ENCODE measurements around the gene ANKRD28.

The ANKRD28 gene

DNA sequence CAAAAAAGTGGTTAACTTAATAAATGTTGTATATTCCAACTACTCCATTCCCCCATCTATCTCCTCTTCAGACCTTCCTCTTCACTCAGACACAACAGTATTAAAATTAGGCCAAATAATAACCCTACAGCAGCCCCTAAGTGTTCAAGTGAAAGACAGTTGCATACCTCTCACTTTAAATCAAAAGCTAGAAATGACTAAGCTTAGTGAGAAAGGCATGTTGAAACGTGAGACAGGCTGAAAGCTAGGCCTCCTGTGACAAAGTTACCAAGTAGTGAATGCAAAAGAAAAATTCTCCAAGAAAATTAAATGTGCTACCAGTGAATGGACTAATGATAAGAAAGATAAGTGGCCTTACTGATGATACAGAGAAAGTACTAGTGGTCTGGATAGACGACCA, 71.7 kb downstream of the ANKRD28 start:
- Histone ChIP-seq H3K36me3 (ENCODE audit: control insufficient read depth in 2 of 2, insufficient read depth in 2 of 2, low read length in 2 of 2) (peaks cover 0 to 12% of the 10 kb centered on the region in 2 donors), H3K4me3 (ENCODE audit: low read length in 2 of 2) (no peak overlapping the region), H3K4me1 (ENCODE audit: control insufficient read depth, insufficient read depth, low read length) (no peaks in the 10 kb centered on the region), H3K27me3 (ENCODE audit: control insufficient read depth in 1 of 2, insufficient read depth in 2 of 2, low read length in 2 of 2) (no peaks in the 10 kb centered on the region), H3K9ac (ENCODE audit: low read length in 2 of 2) (no peak overlapping the region), H3K27ac (ENCODE audit: low read length) (no peak overlapping the region), H3K9me3 (ENCODE audit: control insufficient read depth in 2 of 2, low read length in 2 of 2) (no peaks in the 10 kb centered on the region)

- no peak overlapping the region for H3K27ac ChIP-seq (ENCODE audit: low read length)
- no peaks in the 10 kb centered on the region for H3K27me3 ChIP-seq (ENCODE audit: control insufficient read depth in 1 of 2, insufficient read depth in 2 of 2, low read length in 2 of 2)
- peaks cover 0 to 20% of the 10 kb centered on the region in 2 donors for H3K36me3 ChIP-seq (ENCODE audit: control insufficient read depth in 2 of 2, insufficient read depth in 2 of 2, low read length in 2 of 2)
- H3K4me3 ChIP-seq (ENCODE audit: low read length in 2 of 2): no peak overlapping the region
- H3K4me1 ChIP-seq (ENCODE audit: control insufficient read depth, insufficient read depth, low read length): no peaks in the 10 kb centered on the region
- H3K9me3 ChIP-seq (ENCODE audit: control insufficient read depth in 2 of 2, low read length in 2 of 2): no peaks in the 10 kb centered on the region
- H3K9ac ChIP-seq (ENCODE audit: low read length in 2 of 2): no peak overlapping the region
These were observed 73.3 kb downstream of the ANKRD28 start for GRCh38 chr3:15724446-15724845.

- Histone ChIP-seq H3K9me3 (ENCODE audit: control insufficient read depth in 2 of 2, low read length in 2 of 2) (no peaks in the 10 kb centered on the region), H3K4me1 (ENCODE audit: control insufficient read depth, insufficient read depth, low read length) (no peaks in the 10 kb centered on the region), H3K9ac (ENCODE audit: low read length in 2 of 2) (no peak overlapping the region), H3K36me3 (ENCODE audit: control insufficient read depth in 2 of 2, insufficient read depth in 2 of 2, low read length in 2 of 2) (peaks cover 0 to 20% of the 10 kb centered on the region in 2 donors), H3K27ac (ENCODE audit: low read length) (no peak overlapping the region), H3K27me3 (ENCODE audit: control insufficient read depth in 1 of 2, insufficient read depth in 2 of 2, low read length in 2 of 2) (no peaks in the 10 kb centered on the region), H3K4me3 (ENCODE audit: low read length in 2 of 2) (no peak overlapping the region)
These were observed 74.2 kb downstream of the ANKRD28 start for GRCh38 chr3:15723624-15723884.

- Histone ChIP-seq H3K27ac (ENCODE audit: low read length) (no peak overlapping the region), H3K27me3 (ENCODE audit: control insufficient read depth in 1 of 2, insufficient read depth in 2 of 2, low read length in 2 of 2) (no peaks in the 10 kb centered on the region), H3K36me3 (ENCODE audit: control insufficient read depth in 2 of 2, insufficient read depth in 2 of 2, low read length in 2 of 2) (peaks cover 0 to 20% of the 10 kb centered on the region in 2 donors), H3K9me3 (ENCODE audit: control insufficient read depth in 2 of 2, low read length in 2 of 2) (no peaks in the 10 kb centered on the region), H3K4me3 (ENCODE audit: low read length in 2 of 2) (no peak overlapping the region), H3K4me1 (ENCODE audit: control insufficient read depth, insufficient read depth, low read length) (no peaks in the 10 kb centered on the region), H3K9ac (ENCODE audit: low read length in 2 of 2) (no peak overlapping the region)
These were observed 74.7 kb downstream of the ANKRD28 start for GRCh38 chr3:15722877-15723623.

- Histone ChIP-seq H3K9me3 (ENCODE audit: control insufficient read depth in 2 of 2, low read length in 2 of 2) (no peaks in the 10 kb centered on the region), H3K27me3 (ENCODE audit: control insufficient read depth in 1 of 2, insufficient read depth in 2 of 2, low read length in 2 of 2) (no peaks in the 10 kb centered on the region), H3K27ac (ENCODE audit: low read length) (no peak overlapping the region), H3K4me3 (ENCODE audit: low read length in 2 of 2) (no peak overlapping the region), H3K4me1 (ENCODE audit: control insufficient read depth, insufficient read depth, low read length) (no peaks in the 10 kb centered on the region), H3K36me3 (ENCODE audit: control insufficient read depth in 2 of 2, insufficient read depth in 2 of 2, low read length in 2 of 2) (peaks cover 2 to 8% of the 10 kb centered on the region in 2 donors), H3K9ac (ENCODE audit: low read length in 2 of 2) (no peak overlapping the region)
These were observed 81.6 kb downstream of the ANKRD28 start for GRCh38 chr3:15716178-15716577.

GRCh38 chr3:15714448-15714847, 83.3 kb downstream of the ANKRD28 start:
- no peaks in the 10 kb centered on the region for H3K27me3 ChIP-seq (ENCODE audit: control insufficient read depth in 1 of 2, insufficient read depth in 2 of 2, low read length in 2 of 2)
- H3K4me1 ChIP-seq (ENCODE audit: control insufficient read depth, insufficient read depth, low read length): no peaks in the 10 kb centered on the region
- no peak overlapping the region for H3K4me3 ChIP-seq (ENCODE audit: low read length in 2 of 2)
- H3K9ac ChIP-seq (ENCODE audit: low read length in 2 of 2): no peak overlapping the region
- H3K9me3 ChIP-seq (ENCODE audit: control insufficient read depth in 2 of 2, low read length in 2 of 2): no peaks in the 10 kb centered on the region
- H3K36me3 ChIP-seq (ENCODE audit: control insufficient read depth in 2 of 2, insufficient read depth in 2 of 2, low read length in 2 of 2): peaks cover 0 to 2% of the 10 kb centered on the region in 2 donors
- no peak overlapping the region for H3K27ac ChIP-seq (ENCODE audit: low read length)

GRCh38 chr3:15713364-15713763, 84.4 kb downstream of the ANKRD28 start:
- no peak overlapping the region for H3K9ac ChIP-seq (ENCODE audit: low read length in 2 of 2)
- no peak overlapping the region for H3K27ac ChIP-seq (ENCODE audit: low read length)
- H3K4me1 ChIP-seq (ENCODE audit: control insufficient read depth, insufficient read depth, low read length): no peaks in the 10 kb centered on the region
- H3K4me3 ChIP-seq (ENCODE audit: low read length in 2 of 2): no peak overlapping the region
- peaks cover 0 to 2% of the 10 kb centered on the region in 2 donors for H3K36me3 ChIP-seq (ENCODE audit: control insufficient read depth in 2 of 2, insufficient read depth in 2 of 2, low read length in 2 of 2)
- no peaks in the 10 kb centered on the region for H3K27me3 ChIP-seq (ENCODE audit: control insufficient read depth in 1 of 2, insufficient read depth in 2 of 2, low read length in 2 of 2)
- no peaks in the 10 kb centered on the region for H3K9me3 ChIP-seq (ENCODE audit: control insufficient read depth in 2 of 2, low read length in 2 of 2)

- no peak overlapping the region for H3K9ac ChIP-seq (ENCODE audit: low read length in 2 of 2)
- H3K36me3 ChIP-seq (ENCODE audit: control insufficient read depth in 2 of 2, insufficient read depth in 2 of 2, low read length in 2 of 2): peaks cover 0 to 2% of the 10 kb centered on the region in 2 donors
- H3K4me3 ChIP-seq (ENCODE audit: low read length in 2 of 2): no peak overlapping the region
- no peak overlapping the region for H3K27ac ChIP-seq (ENCODE audit: low read length)
- H3K9me3 ChIP-seq (ENCODE audit: control insufficient read depth in 2 of 2, low read length in 2 of 2): no peaks in the 10 kb centered on the region
- no peaks in the 10 kb centered on the region for H3K4me1 ChIP-seq (ENCODE audit: control insufficient read depth, insufficient read depth, low read length)
- no peaks in the 10 kb centered on the region for H3K27me3 ChIP-seq (ENCODE audit: control insufficient read depth in 1 of 2, insufficient read depth in 2 of 2, low read length in 2 of 2)
These were observed 86.5 kb downstream of the ANKRD28 start for GRCh38 chr3:15711281-15711680.

- Histone ChIP-seq H3K36me3 (ENCODE audit: control insufficient read depth in 2 of 2, insufficient read depth in 2 of 2, low read length in 2 of 2) (peaks cover 0 to 2% of the 10 kb centered on the region in 2 donors), H3K4me1 (ENCODE audit: control insufficient read depth, insufficient read depth, low read length) (no peaks in the 10 kb centered on the region), H3K4me3 (ENCODE audit: low read length in 2 of 2) (no peak overlapping the region), H3K9me3 (ENCODE audit: control insufficient read depth in 2 of 2, low read length in 2 of 2) (no peaks in the 10 kb centered on the region), H3K27ac (ENCODE audit: low read length) (no peak overlapping the region), H3K9ac (ENCODE audit: low read length in 2 of 2) (no peak overlapping the region), H3K27me3 (ENCODE audit: control insufficient read depth in 1 of 2, insufficient read depth in 2 of 2, low read length in 2 of 2) (no peaks in the 10 kb centered on the region)
These were observed 88.7 kb downstream of the ANKRD28 start for GRCh38 chr3:15708882-15709677.

GRCh38 chr3:15707779-15708178, 90.0 kb downstream of the ANKRD28 start:
- Histone ChIP-seq H3K27me3 (ENCODE audit: control insufficient read depth in 1 of 2, insufficient read depth in 2 of 2, low read length in 2 of 2) (no peaks in the 10 kb centered on the region), H3K4me1 (ENCODE audit: control insufficient read depth, insufficient read depth, low read length) (no peaks in the 10 kb centered on the region), H3K4me3 (ENCODE audit: low read length in 2 of 2) (no peak overlapping the region), H3K36me3 (ENCODE audit: control insufficient read depth in 2 of 2, insufficient read depth in 2 of 2, low read length in 2 of 2) (peaks cover 0 to 2% of the 10 kb centered on the region in 2 donors), H3K9ac (ENCODE audit: low read length in 2 of 2) (no peak overlapping the region), H3K9me3 (ENCODE audit: control insufficient read depth in 2 of 2, low read length in 2 of 2) (no peaks in the 10 kb centered on the region), H3K27ac (ENCODE audit: low read length) (no peak overlapping the region)

DNA sequence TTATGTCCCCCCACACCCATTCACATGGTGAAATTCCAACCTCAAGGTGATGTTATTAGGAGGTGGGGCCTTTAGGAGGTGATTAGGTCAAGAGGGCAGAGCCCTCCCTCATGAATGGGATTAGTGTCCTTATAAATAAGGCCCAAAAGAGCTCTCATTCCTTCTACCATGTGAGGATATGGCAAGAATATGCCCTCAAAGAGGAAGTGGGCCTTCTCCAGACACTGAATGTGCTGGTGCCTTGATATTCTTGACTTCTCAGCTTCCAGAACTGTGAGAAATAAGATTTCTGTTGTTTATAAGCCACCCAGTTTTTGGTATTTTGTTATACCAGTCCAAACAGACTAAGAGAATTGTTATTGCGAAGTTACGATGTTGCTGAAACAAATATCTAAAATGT, 94.4 kb downstream of the ANKRD28 start:
- no peaks in the 10 kb centered on the region for H3K4me1 ChIP-seq (ENCODE audit: control insufficient read depth, insufficient read depth, low read length)
- no peaks in the 10 kb centered on the region for H3K27me3 ChIP-seq (ENCODE audit: control insufficient read depth in 1 of 2, insufficient read depth in 2 of 2, low read length in 2 of 2)
- no peaks in the 10 kb centered on the region for H3K9me3 ChIP-seq (ENCODE audit: control insufficient read depth in 2 of 2, low read length in 2 of 2)
- no peak overlapping the region for H3K27ac ChIP-seq (ENCODE audit: low read length)
- H3K36me3 ChIP-seq (ENCODE audit: control insufficient read depth in 2 of 2, insufficient read depth in 2 of 2, low read length in 2 of 2): no peaks in the 10 kb centered on the region
- no peak overlapping the region for H3K4me3 ChIP-seq (ENCODE audit: low read length in 2 of 2)
- H3K9ac ChIP-seq (ENCODE audit: low read length in 2 of 2): no peak overlapping the region

All from stomach smooth muscle (tissue), 2 donors.